ENCODE measurements around the gene GRIK1.
"Not testable (repeated sequence)": the region's sequence is repeated elsewhere in the genome, so short reads cannot be mapped to it uniquely, and the experiment has no call there.

The GRIK1 gene

DNA sequence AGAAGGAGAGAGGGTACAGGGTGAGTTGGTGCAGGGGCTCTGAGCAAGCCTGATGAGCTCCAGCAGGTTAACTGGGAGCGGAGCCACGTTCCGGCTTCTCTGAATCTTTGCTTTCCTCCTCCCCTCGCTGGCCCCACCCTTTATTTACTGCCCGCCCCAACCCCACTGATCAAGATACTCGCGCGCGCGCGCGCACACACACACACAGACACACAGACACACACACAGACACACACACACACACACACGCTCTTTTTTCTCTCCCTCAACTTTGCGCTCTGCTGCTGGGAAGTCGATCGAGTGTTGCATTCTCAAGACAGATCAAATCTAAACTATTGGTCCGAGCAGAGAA is at the start of gene GRIK1:
GRIK1 (minus strand) TSS at position 73 of the 352 bp plus-strand sequence.
- peak; percentile 41 for DNase-seq

- no peak for DNase-seq
These were observed 48.0 kb upstream of the GRIK1 start for GRCh38 chr21:29987762-29988161.

- DNase-seq, result no peak
These were observed 46.1 kb upstream of the GRIK1 start for GRCh38 chr21:29985866-29986265.

DNA sequence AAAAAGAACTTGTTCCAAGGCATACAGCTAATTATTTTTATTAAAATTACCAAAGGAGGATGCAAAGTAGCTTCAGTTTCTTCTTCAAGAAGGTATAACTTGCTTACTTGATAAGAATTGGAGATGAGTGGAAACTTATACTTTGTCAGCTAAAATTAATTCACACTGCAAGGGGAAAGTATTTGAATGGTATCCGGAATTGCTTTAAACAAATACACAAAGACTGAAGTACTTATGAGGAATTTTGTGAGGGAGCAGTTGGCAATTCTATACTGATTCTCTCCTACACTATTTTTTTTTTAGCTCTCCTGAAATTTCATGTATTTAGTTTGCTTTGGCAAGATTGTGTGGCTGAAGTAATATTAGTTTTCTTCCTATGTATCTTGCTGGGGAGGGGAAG is 39.2 kb upstream of the GRIK1 start:
- no peak for DNase-seq

DNA sequence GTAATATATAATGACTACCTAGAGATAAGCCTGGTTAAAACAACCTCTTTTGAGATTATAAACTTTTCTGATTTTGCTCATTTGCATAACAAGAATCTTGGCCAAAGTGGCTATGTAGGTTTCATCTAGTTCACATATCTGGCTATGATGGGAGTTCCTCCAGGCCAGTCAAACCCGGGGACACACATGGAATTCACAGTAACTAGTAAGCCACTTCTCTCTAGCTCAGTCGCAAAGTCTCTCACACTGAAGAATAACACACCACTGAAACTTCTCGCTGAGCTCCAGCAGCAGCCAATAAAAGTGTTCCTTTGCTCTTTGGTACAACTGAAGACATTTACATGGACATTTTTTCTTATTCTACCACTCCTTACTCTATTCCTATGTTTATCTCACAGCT is 36.0 kb upstream of the GRIK1 start:
- DNase-seq, result no peak

- no peak for DNase-seq
These were observed 33.5 kb upstream of the GRIK1 start for GRCh38 chr21:29973258-29973657.

GRCh38 chr21:29961291-29962027 is 21.7 kb upstream of the GRIK1 start:
- DNase-seq, result peak; percentile 22

DNA sequence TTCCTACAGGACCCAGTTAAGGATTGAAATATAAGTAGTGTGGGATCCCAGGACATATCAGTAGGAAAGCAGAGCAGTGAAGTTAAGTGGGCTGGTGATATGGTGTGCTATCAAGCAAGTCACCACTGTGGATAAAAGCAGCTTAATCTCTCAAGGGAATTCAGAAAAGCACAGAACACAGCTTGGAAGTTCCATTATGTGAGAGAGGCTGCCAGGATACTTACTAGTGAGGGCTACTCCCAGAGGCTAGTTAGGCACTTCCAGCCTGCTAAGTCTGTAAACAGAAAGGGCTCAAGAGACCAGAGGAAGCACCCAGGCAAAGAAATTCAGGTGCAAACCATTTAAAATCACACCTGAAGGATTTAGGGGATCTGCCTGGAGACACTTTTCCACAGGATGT is 18.8 kb upstream of the GRIK1 start:
- no peak for DNase-seq

DNA sequence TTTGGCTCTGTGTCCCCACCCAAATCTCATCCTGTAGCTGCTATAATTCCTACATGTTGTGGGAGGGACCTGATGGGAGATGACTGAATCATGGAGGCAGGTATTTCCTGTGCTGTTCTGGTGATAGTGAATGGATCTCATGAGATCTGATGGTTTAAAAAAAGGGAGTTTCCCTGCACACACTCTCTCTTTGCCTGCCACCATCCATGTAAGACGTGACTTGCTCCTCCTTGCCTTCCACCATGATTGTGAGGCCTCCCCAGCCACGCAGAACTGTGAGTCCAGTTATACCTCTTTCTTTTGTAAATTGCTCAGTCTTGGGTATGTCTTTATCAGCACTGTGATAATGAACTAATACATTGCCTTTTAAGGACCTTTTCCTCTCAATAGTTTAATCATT is 18.2 kb upstream of the GRIK1 start:
- DNase-seq, result not testable (repeated sequence)

GRCh38 chr21:29953690-29954089 is 13.9 kb upstream of the GRIK1 start:
- no peak for DNase-seq

DNA sequence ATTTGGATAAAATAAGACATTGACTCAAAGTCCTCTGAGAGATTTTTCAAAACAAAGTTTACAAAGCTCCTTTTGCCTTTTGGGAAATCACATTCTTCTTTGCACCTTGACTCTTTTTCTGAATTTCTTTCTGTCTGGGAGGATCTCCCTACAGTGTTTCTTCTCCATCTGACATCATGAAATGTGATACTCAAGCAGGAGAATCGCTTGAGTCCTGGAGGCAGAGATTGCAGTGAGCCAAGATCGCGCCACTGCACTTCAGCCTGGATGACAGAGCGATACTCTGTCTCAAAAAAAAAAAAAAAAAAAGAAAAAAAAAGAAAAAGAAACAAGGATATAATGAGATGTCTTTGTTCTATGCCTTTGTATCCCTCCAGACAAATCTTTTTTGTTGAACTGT is 13.3 kb upstream of the GRIK1 start:
- DNase-seq, result no peak

- no peak for DNase-seq
These were observed 12.1 kb upstream of the GRIK1 start for GRCh38 chr21:29951911-29952310.

DNA sequence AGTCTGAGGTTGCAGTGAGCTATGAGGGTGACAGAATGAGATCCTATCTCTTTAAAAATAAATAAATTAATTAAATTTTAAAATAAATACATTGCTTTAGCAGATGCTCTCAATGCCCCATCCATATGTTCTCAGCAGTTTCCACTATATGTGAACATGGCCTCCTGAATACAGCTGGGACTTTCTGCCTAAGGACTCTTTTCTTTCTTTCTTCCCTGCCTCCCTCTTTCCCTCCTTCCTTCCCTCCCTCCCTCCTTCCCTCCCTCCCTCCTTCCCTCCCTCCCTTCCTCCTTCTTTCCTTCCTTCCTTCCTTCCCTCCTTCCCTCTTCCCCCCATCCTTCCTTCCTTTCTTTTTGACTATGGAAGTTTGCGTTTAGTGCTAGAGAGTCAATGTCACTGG is 10.2 kb upstream of the GRIK1 start:
- no peak for DNase-seq

DNA sequence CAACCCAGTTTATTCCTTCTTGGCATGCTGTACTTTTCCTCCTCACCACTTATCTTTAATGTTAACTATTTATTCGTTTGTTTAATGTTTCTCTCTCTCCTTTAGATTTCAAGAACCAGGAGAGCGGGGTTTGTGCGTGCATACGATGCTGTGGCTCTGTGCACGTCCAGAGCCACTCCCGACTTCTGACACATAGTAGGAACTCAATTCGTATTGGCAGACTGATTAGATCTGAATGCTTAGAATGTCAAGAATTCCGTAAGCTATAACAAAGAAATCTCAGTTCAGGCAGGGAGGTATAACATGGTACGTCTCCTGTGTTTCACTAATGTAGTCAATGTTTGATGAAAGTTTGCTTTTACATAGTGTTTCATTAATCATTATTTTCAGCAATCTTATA is 7.3 kb upstream of the GRIK1 start:
- DNase-seq, result no peak

DNA sequence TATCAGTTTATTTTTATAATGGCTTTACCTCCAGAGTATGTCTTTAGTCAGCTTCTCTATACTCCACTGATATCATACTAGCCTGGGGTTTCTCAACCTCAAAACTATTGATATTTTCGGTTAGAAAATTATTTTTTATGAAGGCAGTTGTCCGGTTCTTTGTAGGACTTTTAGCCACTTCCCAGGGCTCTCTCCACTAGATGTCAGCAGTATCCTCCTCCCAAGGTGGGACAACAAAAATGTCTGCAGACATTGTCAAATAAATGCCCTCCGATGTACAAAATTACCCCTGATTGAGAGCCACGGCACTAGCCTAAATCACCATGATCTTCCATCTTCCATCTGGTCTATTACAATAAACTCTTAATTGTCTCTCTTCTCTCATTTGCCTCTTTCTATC is 4.1 kb upstream of the GRIK1 start:
- no peak for DNase-seq

DNA sequence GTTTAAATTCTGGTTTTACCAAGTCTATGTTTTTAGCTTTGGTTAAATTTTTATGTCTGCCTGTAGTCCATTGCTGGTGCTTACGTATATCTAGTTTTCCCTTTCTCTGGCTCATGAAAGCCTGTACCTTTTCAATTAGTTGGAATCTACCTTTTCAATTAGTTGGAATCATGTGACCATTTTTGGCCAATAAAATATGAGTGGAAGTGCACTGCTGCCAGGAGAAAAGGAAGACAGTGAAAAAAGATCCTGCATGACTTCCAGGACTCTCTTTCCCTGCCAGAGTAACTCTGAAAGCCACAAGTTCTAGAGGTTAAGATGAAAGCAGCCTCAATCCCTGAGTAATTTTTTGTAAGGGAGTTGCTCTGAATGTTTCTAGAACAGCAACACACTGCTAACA is 2.2 kb upstream of the GRIK1 start:
- DNase-seq, result no peak

- DNase-seq, result no peak
These were observed 1.2 kb upstream of the GRIK1 start for GRCh38 chr21:29940991-29941390.

GRCh38 chr21:29940361-29940760 is 565 bp upstream of the GRIK1 start:
- DNase-seq, result no peak

- peak; percentile 26 for DNase-seq
These were observed 482 bp downstream of the GRIK1 start for GRCh38 chr21:29939104-29939923.

GRCh38 chr21:29938776-29939103 is 1.1 kb downstream of the GRIK1 start:
- DNase-seq, result no peak

DNA sequence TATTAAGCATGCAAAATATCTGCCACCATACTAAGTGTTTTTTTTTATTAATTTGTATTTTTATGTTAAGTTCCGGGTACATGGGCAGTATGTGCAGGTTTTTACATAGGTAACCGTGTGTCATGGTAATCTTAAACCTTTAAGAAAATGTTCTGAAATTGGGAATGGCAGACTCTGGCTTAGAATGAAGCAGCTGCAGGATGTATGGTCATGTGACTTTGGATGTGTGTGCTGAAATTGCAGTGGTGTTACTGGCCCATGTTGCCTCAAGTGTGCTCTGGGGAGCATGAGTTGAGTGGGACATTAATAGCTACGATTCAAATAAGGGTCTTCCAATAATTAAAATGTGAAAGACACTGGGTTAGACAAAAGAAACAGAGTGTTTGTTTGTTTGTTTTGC is 6.7 kb downstream of the GRIK1 start:
- no peak for DNase-seq

GRCh38 chr21:29928537-29928936 is 11.3 kb downstream of the GRIK1 start:
- no peak for DNase-seq

- no peak for DNase-seq
These were observed 18.9 kb downstream of the GRIK1 start for GRCh38 chr21:29920938-29921337.

- DNase-seq, result no peak
These were observed 25.5 kb downstream of the GRIK1 start for GRCh38 chr21:29914326-29914725.

- no peak for DNase-seq
These were observed 30.2 kb downstream of the GRIK1 start for GRCh38 chr21:29909571-29909970.

Data from femur (tissue), 1 donor.